Stimulated activated CD4-positive, alpha-beta T cell treated with anti-CD3 and anti-CD28 coated beads, TNF-alpha, amount 100 ng/mL, for 4 hours (primary cell): ENCODE results near the gene MT1E.
"Not testable (repeated sequence)": the region's sequence is repeated elsewhere in the genome, so short reads cannot be mapped to it uniquely, and the experiment has no call there.

ENCODE experiments used
- DNase-seq, 3 experiments: peaks; one replicate each; pipeline ENCODE4 v3.0.0-alpha.2; 2020; ENCODE audit warnings: low read depth in 3 of 3

Gene MT1E

DNA sequence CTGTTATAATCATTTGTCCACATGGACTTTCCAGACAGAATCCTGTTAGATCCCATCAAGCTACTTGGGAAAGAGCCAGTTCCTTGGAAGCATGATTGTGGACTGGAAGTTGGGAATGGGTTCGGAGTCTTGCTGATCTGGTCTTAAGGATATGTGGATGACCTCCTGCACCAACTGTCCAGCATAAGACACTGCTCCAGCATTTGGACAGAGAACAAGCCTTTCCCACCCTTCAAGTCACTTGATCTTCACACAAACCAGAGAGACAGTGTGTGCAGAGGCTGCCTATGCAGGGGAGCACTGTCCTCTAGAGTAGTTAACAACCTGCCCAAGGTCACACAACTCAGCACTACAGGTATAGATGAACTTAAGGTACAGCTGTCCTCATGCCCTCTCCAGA lies 20.3 kb downstream of the MT1E start:
- DNase-seq: no peak

- no peak for DNase-seq
Observed at GRCh38 chr16:56647641-56648431, 22.3 kb downstream of the MT1E start.

DNA sequence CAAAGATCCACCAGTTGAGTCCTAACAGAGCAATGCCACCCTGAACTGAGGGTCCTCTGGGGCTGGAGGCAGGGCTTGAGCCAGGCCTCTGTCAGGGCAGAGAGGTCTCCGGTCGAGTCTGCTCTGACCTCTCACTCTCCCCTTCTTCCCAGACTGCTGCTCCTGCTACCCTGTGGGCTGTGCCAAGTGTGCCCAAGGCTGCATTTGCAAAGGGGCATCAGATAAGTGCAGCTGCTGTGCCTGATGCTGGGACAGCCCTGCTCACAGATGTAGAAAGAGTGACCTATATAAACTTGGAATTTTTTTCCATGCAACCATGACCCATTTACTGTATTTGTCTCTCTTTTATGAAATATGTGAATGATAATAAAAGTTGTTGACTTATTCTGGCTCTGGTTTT lies 23.7 kb downstream of the MT1E start:
- DNase-seq: no peak

GRCh38 chr16:56649820-56650219 lies 24.2 kb downstream of the MT1E start:
- DNase-seq: no peak

- no peak for DNase-seq
Observed at GRCh38 chr16:56651586-56651985, 26.0 kb downstream of the MT1E start, which contains the start of gene MT1B. Gene MT1B (plus strand): TSS chr16:56651886. CDS start chr16:56651954, 68 bp downstream.

GRCh38 chr16:56652600-56652999 lies 27.0 kb downstream of the MT1E start:
- DNase-seq: no peak

DNA sequence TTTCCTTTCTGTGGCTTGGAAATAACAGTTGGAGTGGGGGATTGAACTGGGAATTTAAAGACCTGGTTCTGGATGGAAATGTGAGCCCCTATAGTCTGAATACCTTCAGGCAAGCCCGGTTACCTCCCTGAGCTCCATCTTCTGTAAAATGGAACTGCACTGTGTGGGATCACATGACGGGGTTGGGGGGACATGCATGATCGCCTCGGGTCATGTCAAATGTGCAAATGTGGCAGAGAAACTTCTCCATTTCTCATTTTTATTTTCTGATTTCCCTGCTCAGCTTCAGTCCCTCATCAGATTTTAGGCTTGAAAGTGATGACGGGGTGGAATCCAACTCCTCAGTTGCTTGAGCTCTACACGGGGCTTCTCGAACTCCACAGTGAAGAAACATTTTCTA lies 27.6 kb downstream of the MT1E start:
- DNase-seq: no peak

DNA sequence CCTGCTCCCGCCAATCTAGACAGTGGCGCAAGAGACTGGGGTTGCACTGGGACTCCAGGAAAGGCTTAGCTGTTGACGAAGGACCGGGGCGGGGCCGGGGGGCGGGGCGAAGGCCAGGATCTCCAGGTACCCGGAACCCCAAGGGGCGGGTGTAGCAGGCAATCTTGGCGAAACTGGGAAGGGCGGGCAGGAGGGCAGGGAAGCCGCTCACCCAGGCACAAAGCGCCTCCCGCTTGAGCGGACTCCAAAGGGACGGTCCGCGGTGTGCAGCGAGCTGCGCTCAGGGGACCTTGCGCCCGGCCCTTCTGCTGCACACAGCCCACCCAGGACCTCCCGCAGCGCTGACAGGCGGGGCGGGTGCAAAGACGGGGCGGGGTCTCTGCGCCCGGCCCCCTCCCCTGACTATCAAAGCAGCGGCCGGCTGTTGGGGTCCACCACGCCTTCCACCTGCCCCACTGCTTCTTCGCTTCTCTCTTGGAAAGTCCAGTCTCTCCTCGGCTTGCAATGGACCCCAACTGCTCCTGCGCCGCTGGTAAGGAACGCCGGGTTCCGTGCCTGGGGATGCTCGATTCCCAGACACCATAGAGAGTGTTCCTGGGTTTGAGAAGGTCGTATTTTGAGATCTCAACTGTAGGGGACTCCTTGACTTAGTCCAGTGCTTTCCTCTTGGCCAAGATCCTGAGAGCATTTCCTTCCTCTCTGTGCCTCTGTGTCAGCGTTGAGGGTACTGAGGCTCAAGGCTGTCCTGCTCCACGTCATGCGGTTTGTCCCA lies 32.2 kb downstream of the MT1E start, which contains the start of gene MT1F:
MT1F (plus strand) TSS at position 405 of the 772 bp plus-strand sequence; CDS start at position 505, 100 bp downstream.
- peak; percentile 49 to 63 (median 61) for DNase-seq

GRCh38 chr16:56658327-56658875 lies 32.8 kb downstream of the MT1E start:
- DNase-seq: no peak

DNA sequence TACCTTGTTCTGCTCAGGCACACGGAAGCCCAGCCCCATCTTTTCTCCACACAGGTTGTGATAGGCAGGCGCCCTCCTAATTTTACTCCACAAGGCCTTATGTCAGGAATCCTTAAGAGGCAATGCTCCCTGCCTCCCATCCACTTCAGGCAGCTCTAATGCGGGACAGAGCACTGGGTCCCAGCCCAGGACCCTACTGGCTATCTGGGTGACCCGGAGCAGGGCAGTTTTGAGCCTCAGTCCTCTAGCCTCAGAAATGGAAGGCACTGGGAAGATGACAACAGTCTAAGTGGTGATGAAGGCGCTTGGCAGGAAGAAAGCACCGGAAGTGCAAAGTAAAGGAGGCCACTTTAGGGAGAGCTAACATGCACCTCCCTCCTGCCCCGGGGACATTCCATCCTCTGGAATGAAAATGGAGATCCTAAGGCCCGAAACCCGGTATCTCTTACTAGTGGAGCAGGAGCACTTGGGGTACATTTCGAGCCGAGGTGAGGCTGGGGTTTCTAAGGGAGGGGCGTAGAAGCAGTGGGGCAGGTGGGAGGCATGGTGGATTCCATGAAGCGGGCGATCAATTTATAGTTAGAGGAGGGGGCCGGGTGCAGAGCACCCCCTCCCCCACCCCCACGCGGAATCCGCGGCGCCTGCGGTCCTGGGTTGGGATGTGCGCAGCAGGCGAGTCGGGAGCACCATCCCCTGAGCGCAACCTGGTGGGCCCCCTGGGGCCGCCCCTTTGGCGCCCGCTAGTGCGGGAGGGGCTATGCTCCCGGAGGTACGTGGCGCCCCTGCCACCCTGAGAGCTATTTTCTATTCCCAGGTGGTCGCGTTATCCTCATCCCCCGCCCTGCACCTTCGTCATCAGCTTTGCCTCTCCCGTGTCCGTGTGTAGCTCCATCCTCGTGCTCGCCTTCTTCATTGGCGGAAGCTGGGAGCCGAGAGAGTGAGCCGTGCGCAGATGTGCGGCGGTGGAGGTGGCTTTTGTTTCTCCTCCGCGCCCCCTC lies 37.1 kb downstream of the MT1E start:
- no peak for DNase-seq

GRCh38 chr16:56664506-56664905 lies 38.9 kb downstream of the MT1E start:
- DNase-seq: no peak

DNA sequence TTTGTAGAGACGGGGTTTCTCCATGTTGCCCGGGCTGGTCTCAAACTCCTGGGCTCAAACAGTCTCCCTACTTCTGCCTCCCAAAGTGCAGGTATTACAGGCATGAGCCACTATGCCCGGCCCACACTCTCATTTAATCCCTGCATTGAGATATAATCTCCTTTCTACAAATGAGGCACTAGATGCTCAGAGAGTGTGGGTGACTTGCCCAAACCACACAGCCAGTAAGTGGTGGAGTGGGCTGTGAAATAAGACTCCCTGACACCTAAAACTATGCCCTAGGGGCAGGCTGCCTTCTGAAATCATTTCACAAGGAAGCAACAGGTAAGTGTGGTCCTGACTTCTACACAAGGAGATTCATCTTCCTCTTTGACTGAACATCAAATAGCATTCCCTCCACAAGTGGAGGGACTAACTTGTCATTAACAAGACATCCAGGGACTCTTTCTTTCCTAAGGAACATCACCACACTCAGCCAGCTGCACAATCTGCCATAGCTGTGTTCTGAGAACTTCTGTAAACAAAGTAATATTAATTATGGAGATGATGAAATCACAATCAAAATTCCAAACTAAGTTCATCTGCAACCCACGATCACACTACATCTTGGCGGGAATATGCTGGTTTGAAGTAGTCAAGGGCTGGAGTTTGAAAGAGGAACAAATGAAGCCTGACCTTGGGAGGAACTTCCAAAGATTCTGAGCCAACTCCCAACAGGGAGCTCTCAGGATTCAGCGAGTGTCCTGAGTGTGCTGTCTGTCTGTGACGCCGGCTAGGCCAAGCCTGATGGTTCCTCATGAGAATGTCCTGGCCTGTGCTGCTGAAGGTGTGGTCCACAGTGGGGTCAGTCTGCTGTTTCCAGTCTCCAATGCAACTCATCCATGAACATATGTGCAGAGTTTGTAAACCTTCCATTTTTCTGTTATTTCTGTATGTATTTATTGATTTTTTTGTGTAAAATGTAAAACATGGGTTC lies 40.0 kb downstream of the MT1E start:
- DNase-seq: not testable (repeated sequence)

- DNase-seq: no peak
Observed at GRCh38 chr16:56667581-56668571, 42.3 kb downstream of the MT1E start, which contains the start of gene MT1G. Gene MT1G (minus strand): TSS chr16:56668065. CDS start chr16:56667993, 72 bp downstream.

- DNase-seq: no peak
Observed at GRCh38 chr16:56669005-56669839, 43.6 kb downstream of the MT1E start, which contains the start of gene MT1H. Gene MT1H (plus strand): TSS chr16:56669814. CDS start chr16:56669885, 71 bp downstream.

- DNase-seq: no peak
Observed at GRCh38 chr16:56669840-56670619, 44.4 kb downstream of the MT1E start.

DNA sequence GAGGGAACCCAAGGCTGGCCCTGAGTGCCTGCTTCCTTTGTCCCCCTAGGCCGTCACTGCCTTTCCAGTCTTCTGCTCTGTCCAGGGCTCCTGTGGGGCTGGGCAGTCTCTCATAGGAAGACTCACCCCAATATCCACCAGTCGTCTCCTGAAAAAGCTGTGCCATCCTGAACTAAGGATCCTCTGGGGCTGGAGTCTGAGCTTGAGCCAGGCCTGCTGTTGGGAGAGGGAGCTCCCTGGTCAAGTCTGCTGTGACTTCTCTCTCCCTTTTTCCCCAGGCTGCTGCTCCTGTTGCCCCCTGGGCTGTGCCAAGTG lies 45.0 kb downstream of the MT1E start:
- DNase-seq: no peak

DNA sequence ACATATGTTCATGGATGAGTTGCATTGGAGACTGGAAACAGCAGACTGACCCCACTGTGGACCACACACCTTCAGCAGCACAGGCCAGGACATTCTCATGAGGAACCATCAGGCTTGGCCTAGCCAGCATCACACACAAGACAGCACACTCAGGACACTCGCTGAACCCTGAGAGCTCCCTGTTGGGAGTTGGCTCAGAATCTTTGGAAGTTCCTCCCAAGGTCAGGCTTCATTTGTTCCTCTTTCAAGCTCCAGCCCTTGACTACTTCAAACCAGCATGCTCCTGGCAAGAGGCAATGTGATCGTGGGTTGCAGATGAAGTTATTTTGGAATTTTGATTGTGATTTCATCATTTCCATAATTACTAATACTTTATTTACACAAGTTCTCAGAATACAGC lies 46.1 kb downstream of the MT1E start:
- not testable (repeated sequence) for DNase-seq
